Epithelial cell of esophagus (primary cell): ENCODE measurements around the gene PDZD4.

Experiments used
- DNase-seq: peaks from one replicate; pipeline ENCODE4 v3.0.0; 2010; ENCODE audit warnings: low read depth
- H3K4me3 ChIP-seq: 2 replicates; pipeline ENCODE4 v1.5.1; 2011; ENCODE audit warnings: mild to moderate bottlenecking, low read length, control low read depth
- TF ChIP-seq, protein P1 (sequence below): IDR thresholded peaks from 2 replicates; pipeline ENCODE4 v1.5.1; 2011; ENCODE audit warnings: low read depth, mild to moderate bottlenecking, low read length, control low read depth, inconsistent platforms; ENCODE audit not compliant: insufficient read depth; ENCODE audit errors: missing control alignments

Gene PDZD4

DNA sequence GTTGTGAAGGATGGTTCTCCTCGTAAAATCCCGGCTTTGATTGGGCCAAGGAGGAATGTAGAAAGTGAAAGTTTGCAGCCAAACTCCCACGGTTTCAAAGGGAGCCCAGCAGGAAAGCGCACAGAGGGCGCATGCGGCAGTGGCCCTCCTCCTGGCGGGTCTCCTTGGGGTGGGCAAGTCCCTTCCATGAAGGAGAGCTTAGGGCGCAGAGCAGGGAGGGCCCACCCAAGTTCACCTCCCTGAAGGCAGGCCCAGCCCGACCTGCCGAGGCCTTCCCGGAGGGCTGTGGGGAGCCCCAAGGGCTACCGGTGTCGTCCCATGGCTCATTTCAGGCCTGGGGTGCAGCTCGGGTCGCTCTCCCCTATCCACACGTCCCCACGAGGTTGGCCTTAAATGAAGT, 2.0 kb downstream of the PDZD4 start:
- TF ChIP-seq, protein P1, sequence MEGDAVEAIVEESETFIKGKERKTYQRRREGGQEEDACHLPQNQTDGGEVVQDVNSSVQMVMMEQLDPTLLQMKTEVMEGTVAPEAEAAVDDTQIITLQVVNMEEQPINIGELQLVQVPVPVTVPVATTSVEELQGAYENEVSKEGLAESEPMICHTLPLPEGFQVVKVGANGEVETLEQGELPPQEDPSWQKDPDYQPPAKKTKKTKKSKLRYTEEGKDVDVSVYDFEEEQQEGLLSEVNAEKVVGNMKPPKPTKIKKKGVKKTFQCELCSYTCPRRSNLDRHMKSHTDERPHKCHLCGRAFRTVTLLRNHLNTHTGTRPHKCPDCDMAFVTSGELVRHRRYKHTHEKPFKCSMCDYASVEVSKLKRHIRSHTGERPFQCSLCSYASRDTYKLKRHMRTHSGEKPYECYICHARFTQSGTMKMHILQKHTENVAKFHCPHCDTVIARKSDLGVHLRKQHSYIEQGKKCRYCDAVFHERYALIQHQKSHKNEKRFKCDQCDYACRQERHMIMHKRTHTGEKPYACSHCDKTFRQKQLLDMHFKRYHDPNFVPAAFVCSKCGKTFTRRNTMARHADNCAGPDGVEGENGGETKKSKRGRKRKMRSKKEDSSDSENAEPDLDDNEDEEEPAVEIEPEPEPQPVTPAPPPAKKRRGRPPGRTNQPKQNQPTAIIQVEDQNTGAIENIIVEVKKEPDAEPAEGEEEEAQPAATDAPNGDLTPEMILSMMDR, result no peak
- DNase-seq, result no peak
- no peak overlapping the region for H3K4me3 ChIP-seq

DNA sequence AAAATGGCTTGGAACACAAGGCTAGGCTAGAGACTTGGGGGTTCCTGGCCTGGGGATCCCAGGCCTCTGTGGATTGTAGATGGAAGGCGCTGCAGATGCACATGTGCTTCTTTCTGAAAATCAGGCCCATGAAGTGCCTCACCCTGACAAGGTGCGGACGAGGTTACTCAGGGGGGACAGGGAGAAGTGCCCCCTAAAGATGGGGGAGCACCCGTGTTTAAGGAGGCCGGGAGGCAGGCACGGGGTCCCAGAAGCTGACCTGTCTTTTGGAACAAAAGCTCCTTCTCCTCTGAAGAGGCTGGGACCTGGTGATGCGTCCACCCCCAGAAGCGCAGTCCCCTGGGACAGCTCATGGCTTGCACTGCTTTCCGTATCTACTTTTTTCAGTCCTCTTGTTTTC, 2.4 kb downstream of the PDZD4 start:
- no peak for DNase-seq
- H3K4me3 ChIP-seq, result no peak overlapping the region
- TF ChIP-seq, protein P1, result no peak

DNA sequence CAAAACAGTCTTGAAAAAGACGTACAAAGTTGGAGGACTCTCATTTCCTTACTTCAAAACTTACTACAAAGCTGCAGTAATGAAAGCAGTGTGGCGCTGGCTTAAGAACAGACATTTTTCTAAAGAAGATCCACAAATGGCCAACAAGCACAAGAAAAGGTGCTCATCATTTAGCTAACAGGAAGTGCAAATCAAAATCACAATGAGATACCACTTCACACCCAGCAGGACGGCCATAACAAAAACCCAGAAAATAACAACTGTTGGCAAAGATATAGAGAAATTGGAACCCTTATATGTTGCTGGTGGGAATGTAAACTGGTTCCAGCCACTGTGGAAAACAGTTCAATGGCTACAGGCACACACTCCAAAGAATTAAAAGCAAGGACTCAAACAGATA, 3.3 kb downstream of the PDZD4 start:
- no peak overlapping the region for H3K4me3 ChIP-seq
- DNase-seq, result no peak
- TF ChIP-seq, protein P1, result no peak

DNA sequence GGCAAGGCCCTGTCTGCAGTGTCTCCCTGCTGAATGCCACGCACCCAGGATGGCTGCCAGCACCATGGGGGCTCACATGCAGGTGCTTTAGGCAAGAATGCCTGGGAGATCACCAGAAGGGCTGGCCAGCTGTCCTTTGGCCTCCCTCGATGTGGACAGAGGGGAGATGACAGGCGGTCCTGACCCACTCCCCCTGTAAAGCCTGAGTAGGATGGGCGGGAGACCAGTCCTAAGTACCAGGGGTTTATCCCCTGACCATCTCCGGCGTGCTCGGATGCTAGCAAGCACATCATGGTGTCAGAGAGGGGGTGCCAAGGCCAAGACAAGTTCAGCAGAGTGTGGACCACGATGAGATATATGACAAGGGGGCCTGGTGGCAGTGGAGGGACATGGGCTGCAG, 5.3 kb downstream of the PDZD4 start:
- H3K4me3 ChIP-seq, result no peak overlapping the region
- DNase-seq, result no peak
- TF ChIP-seq, protein P1, result no peak

DNA sequence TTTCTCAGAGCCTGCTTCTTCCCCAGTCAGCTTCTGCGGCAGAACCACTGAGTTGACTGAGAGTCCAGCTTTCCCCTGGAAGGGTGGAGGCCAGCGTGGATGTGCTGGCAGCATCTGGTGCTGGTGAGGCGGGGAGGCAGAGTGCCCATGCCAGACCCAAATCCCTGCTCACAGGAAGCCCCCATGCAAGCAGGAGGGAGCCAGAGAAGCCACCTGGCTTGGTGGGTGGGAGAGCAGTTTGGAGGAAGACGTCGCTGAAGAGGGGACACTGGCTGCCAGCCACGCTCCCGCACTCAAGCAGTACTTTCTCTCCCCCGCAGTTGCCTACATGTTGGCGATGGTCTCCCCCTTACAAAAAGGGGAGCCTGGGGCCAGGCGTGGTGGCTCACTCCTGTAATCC, 6.0 kb downstream of the PDZD4 start:
- DNase-seq, result no peak
- TF ChIP-seq, protein P1, result no peak
- H3K4me3 ChIP-seq, result no peak overlapping the region

DNA sequence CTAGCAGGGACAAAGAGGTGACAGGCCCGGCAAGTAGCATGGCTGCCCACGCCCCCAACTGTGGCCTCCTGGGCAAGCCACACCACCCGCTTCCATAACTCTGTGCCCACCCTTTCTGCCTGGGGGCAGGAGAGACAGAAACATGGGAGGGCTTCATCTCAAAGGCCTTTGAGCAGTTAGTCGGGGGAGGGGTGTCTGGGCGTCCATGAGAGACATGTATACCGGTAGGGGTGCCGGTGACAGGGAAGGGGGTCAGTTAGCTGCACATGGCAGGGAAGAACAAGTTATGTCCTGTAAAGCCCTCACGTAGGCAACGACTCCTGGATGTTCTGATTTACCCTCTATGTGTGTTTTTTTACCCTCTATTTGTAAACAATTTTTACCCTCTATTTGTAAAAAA, 9.3 kb downstream of the PDZD4 start:
- DNase-seq, result no peak
- TF ChIP-seq, protein P1, result no peak
- H3K4me3 ChIP-seq, result no peak overlapping the region

DNA sequence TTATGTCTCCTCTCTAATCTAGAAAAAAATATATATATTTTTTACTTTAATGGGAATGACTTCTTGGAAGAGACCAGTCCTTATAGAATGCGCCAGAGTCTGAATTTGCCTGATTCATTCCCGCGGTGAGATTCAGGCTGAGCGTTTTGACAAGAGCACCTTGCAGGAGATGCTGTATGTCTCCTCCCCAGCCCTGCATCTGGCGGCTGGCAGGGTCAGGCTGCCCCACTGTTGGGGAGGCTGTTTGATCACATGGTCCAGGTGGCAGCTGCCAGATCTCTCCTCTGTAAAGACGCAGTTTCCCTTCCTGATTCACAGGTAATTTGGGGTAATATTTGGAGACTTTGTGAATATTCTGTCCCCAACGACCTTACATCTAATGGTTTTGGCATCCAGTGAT, 9.7 kb downstream of the PDZD4 start:
- no peak for DNase-seq
- TF ChIP-seq, protein P1, result no peak
- H3K4me3 ChIP-seq, result no peak overlapping the region
